IPS-15b (cell line): ENCODE measurements around the gene PMPCB.
A peak's percentile ranks its signal among the peaks of the same experiment; 100 is the strongest.
"Not testable (repeated sequence)": the region's sequence is repeated elsewhere in the genome, so short reads cannot be mapped to it uniquely, and the experiment has no call there.

Experiments
- H3K27me3 ChIP-seq: one replicate; pipeline ENCODE4 v1.6.1; 2013; ENCODE audit warnings: low read length; ENCODE audit not compliant: control insufficient read depth, insufficient read depth
- H3K36me3 ChIP-seq: one replicate; pipeline ENCODE4 v1.6.1; 2013; ENCODE audit warnings: low read length; ENCODE audit not compliant: control insufficient read depth, insufficient read depth
- H3K4me1 ChIP-seq: one replicate; pipeline ENCODE4 v1.6.1; 2013; ENCODE audit warnings: mild to moderate bottlenecking, low read length; ENCODE audit not compliant: control insufficient read depth, insufficient read depth
- H3K4me3 ChIP-seq: one replicate; pipeline ENCODE4 v1.5.1; 2013; ENCODE audit warnings: low read depth, low read length
- H3K9ac ChIP-seq: one replicate; pipeline ENCODE4 v1.6.1; 2013; ENCODE audit warnings: low read depth, mild to moderate bottlenecking, low read length
- H3K9me3 ChIP-seq: one replicate; pipeline ENCODE4 v1.6.1; 2013; ENCODE audit warnings: mild to moderate bottlenecking, low read length; ENCODE audit not compliant: control insufficient read depth, insufficient read depth

The PMPCB gene, protein sequence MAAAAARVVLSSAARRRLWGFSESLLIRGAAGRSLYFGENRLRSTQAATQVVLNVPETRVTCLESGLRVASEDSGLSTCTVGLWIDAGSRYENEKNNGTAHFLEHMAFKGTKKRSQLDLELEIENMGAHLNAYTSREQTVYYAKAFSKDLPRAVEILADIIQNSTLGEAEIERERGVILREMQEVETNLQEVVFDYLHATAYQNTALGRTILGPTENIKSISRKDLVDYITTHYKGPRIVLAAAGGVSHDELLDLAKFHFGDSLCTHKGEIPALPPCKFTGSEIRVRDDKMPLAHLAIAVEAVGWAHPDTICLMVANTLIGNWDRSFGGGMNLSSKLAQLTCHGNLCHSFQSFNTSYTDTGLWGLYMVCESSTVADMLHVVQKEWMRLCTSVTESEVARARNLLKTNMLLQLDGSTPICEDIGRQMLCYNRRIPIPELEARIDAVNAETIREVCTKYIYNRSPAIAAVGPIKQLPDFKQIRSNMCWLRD

DNA sequence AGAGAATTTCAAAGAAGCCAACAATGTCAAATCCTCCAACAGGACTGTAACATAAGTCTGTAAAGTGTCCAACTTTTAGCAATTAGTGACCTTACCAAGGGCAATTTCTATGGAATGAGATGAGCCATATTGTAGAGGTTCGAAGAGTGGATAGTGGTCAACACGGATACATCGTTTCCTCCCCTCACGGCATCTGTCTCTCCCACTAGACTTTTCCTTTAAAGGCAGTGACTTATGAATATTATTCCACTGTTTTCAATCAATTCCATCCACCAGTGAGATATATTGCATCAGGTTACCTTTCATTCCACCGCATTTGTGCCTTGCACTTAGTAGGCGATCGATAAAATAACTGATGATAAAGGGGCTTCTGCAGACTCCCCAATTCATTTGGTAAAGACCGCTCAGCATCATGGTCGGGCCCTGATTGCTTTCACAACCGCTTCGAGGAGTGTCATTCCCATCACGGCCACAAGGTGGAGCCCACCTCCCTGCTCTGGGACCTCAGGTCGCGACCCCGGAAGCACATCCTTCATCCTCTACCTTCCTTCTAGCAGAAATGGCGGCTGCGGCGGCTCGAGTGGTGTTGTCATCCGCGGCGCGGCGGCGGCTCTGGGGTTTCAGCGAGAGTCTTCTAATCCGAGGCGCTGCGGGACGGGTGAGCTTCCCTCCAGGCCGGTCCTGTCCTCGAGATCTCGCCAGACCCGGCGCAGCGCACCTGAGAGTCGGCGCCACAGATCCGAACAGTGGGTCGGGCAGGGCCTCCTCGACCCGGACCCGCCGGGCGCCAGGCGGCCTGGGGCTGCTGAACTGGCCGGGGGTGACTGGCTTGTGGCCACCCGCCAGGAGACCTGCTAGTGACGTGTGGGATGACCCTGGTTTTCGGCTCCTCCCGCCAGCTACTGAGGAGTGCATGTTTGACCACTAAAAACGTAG lies at the start of gene PMPCB:
TSS of gene PMPCB (plus strand) at position 535 of the 936 bp plus-strand sequence. CDS start at position 560, 25 bp downstream.
- Histone ChIP-seq H3K27me3 (no peaks in the 10 kb centered on the region), H3K9me3 (no peaks in the 10 kb centered on the region), H3K4me1 (peaks cover 3% of the 10 kb centered on the region), H3K36me3 (peaks cover 6% of the 10 kb centered on the region), H3K9ac (peak within 1 kb of the TSS; percentile 84), H3K4me3 (peak within 1 kb of the TSS; percentile 81)

- not testable (repeated sequence) for H3K4me3 ChIP-seq, H3K9ac ChIP-seq, H3K4me1 ChIP-seq, H3K27me3 ChIP-seq, H3K9me3 ChIP-seq, H3K36me3 ChIP-seq
Observed at GRCh38 chr7:103253699-103254506, 43.3 kb upstream of the PMPCB start.

GRCh38 chr7:103264054-103264453 lies 33.2 kb upstream of the PMPCB start:
- H3K27me3 ChIP-seq, H3K9ac ChIP-seq, H3K4me3 ChIP-seq, H3K4me1 ChIP-seq, H3K36me3 ChIP-seq, H3K9me3 ChIP-seq: not testable (repeated sequence)

DNA sequence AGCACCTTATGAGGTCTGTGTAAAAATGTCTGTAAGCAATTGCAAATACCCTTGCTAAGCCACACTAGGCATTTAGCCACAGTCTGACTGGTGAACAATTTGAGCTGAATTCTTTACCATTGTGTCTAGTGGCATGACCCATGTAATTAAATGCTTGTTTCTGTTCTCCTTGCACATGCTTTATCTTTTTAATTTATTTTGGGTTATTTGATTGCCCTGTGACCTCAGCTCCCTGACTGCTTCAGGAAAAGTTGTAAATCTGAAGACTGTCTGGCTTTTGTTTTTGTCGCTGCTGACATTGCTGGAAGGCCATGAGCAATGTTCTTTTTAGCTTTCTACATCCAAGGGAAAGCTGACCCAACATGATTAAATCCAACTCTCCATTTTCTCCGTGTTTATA lies 31.0 kb upstream of the PMPCB start:
- H3K36me3 ChIP-seq, H3K9ac ChIP-seq, H3K4me1 ChIP-seq, H3K9me3 ChIP-seq, H3K27me3 ChIP-seq, H3K4me3 ChIP-seq: not testable (repeated sequence)

DNA sequence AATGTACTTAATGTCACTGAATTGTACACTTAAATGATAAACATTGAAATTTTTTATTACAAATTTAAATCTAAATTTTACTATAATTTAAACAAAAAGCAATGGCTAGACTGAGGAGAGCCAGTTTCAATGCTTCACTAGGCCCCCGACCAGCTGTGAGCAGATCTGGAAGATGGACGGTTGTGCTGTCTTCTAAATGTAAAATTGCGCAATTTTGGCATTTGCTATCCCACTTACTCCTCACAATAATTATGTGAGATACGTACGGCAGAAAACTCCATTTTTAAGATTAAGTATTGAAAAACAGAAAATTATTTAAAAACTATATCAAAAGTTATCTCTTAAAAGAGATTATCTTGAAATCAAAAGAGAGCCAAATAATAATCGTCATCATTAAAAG lies 23.9 kb upstream of the PMPCB start:
- H3K36me3 ChIP-seq, H3K9ac ChIP-seq, H3K9me3 ChIP-seq, H3K4me1 ChIP-seq, H3K27me3 ChIP-seq, H3K4me3 ChIP-seq: not testable (repeated sequence)

- H3K9ac ChIP-seq = not testable (repeated sequence)
- H3K27me3 ChIP-seq = peaks cover 15% of the 10 kb centered on the region
Observed at GRCh38 chr7:103274867-103275266, 22.4 kb upstream of the PMPCB start.

DNA sequence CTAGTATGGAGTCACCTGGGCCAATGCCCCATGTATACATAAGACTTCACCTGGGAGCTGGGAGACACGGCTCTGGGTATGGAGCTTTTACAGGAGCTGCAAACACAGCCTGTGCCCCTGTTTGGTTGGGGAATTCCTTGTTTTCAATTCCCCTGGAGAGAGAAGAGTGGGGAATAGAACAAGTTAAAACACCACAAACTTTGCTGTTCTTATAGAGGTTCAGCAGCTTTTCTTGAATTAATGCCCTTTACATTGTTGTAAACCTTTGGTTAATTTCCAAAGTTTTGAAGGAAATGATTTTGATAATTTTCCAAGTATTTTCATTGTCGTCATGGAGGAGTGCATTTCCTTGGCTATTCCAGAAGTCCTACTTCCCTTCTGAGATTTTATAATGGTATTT lies 19.0 kb upstream of the PMPCB start:
- H3K4me3 ChIP-seq, H3K36me3 ChIP-seq, H3K9me3 ChIP-seq, H3K4me1 ChIP-seq, H3K9ac ChIP-seq: not testable (repeated sequence)
- H3K27me3 ChIP-seq = peaks cover 27% of the 10 kb centered on the region

More at GRCh38 chr7:103274867-103275266, 22.4 kb upstream of the PMPCB start:
- H3K9me3 ChIP-seq, H3K36me3 ChIP-seq, H3K4me3 ChIP-seq, H3K4me1 ChIP-seq: not testable (repeated sequence)

GRCh38 chr7:103279636-103279962 lies 17.6 kb upstream of the PMPCB start:
- H3K4me1 ChIP-seq, H3K9me3 ChIP-seq, H3K9ac ChIP-seq, H3K36me3 ChIP-seq: not testable (repeated sequence)
- H3K4me3 ChIP-seq = peak overlapping the region; percentile 67
- H3K27me3 ChIP-seq = peaks cover 27% of the 10 kb centered on the region

DNA sequence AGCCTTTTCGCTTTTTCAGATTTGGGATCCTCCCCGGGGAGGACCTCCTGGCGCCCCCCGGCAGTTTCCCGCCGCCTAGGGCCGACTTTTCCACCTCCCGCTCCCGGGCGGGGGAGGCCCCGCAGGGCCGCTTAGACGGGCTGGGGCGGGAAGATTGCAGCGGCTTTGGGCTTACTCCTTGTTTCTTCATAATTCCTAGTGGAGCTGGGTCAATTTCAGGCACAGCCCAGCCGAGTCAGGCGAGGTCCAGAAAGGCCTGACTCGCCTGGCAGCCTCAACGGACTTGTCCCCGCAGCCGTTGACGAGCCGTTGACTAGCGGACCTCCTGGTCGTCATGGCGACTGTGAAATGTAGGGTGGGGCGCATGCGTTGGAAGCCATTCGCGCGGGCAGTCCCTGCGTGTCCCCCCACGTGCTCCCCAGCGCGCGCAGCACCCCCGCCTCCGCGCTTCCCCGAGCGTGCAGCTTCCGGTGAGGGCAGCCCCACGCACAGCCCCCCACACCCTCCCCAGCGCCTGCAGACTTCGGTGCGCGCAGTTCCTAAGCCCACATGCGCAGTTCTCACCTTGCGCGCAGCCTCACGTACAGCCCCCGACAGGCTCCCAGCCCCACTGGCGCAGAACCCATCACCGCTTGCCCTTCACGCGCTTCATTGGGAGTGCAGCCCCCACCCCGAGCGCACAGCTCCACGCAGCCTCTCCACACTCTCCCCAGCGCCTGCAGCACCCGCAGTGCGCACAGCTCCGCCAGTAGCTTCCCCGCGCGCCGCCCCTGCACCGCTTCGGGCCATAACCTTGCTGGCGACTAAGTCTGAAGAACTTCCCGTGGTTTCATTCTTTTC lies 17.1 kb upstream of the PMPCB start:
- peak overlapping the region; percentile 54 for H3K9ac ChIP-seq
- not testable (repeated sequence) for H3K9me3 ChIP-seq, H3K4me1 ChIP-seq, H3K36me3 ChIP-seq
- peaks cover 27% of the 10 kb centered on the region for H3K27me3 ChIP-seq
- peak overlapping the region; percentile 67 for H3K4me3 ChIP-seq

DNA sequence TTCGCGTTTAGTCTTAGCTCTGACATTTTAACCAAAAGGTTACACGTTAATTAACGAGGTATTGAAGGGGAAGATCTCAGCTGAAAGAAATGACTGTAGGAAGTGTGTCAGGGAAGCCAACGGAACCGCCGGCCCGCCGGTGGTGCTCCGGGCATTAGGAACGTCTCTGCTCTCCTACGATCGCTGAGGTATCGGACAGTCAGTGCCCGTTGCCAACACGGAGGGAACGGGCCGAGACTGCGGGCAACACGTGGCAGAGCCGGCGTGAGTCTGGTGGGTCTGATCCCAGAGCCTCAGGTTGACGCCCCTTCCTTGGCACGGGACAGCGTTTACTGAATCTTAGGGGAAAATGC lies 16.5 kb upstream of the PMPCB start:
- H3K9me3 ChIP-seq, H3K36me3 ChIP-seq, H3K9ac ChIP-seq, H3K4me1 ChIP-seq: not testable (repeated sequence)
- peak overlapping the region; percentile 67 for H3K4me3 ChIP-seq
- H3K27me3 ChIP-seq = peaks cover 27% of the 10 kb centered on the region
